Small intestine (tissue), 7 donors: ENCODE measurements around the gene LILRA1. TPM values are rescaled to one million over a fixed set of nuclear protein-coding genes. Genes with fewer than 3 reads are reported as not detected.
"Not testable (repeated sequence)": the region's sequence is repeated elsewhere in the genome, so short reads cannot be mapped to it uniquely, and the experiment has no call there.

Experiments used
- DNase-seq, 2 donors: peaks; one replicate each; pipeline versions ENCODE4 v3.0.0 to v3.0.0-alpha.2; 2013
- FAIRE-seq: peaks from 2 replicates; lab custom pipeline; 2012; peaks lifted over from hg19 to GRCh38; lab: Jason Lieb, UNC
- H3K27ac ChIP-seq, 3 donors: one replicate each; pipeline ENCODE4 v1.5.1; 2013; ENCODE audit warnings: low read length in 2 of 3, mild to moderate bottlenecking in 2 of 3, control low read depth in 1 of 3, inconsistent platforms in 1 of 3, low read depth in 1 of 3, moderate library complexity in 1 of 3
- H3K27me3 ChIP-seq, 3 donors: one replicate each; pipeline ENCODE4 v1.6.1; 2013; ENCODE audit warnings: low read length in 3 of 3, inconsistent platforms in 1 of 3; ENCODE audit not compliant: control insufficient read depth in 3 of 3, insufficient read depth in 3 of 3
- H3K36me3 ChIP-seq, 3 donors: one replicate each; pipeline ENCODE4 v1.6.1; 2013; ENCODE audit warnings: low read length in 3 of 3, inconsistent platforms in 1 of 3, low read depth in 1 of 3, mild to moderate bottlenecking in 1 of 3, moderate library complexity in 1 of 3; ENCODE audit not compliant: control insufficient read depth in 3 of 3, insufficient read depth in 2 of 3
- H3K4me1 ChIP-seq, 3 donors: one replicate each; pipeline ENCODE4 v1.6.1; 2013; ENCODE audit warnings: low read length in 2 of 3, inconsistent platforms in 1 of 3, low read depth in 1 of 3, mild to moderate bottlenecking in 1 of 3, moderate library complexity in 1 of 3; ENCODE audit not compliant: control insufficient read depth in 3 of 3, insufficient read depth in 2 of 3
- H3K4me3 ChIP-seq, 3 donors: one replicate each; pipeline ENCODE4 v1.5.1; 2013; ENCODE audit warnings: low read length in 3 of 3, control low read depth in 1 of 3, inconsistent platforms in 1 of 3, low read depth in 1 of 3, mild to moderate bottlenecking in 1 of 3, moderate library complexity in 1 of 3
- H3K9me3 ChIP-seq, 2 donors: one replicate each; pipeline ENCODE4 v1.6.1; 2013; ENCODE audit warnings: low read depth in 1 of 2, low read length in 1 of 2; ENCODE audit not compliant: control insufficient read depth in 2 of 2, insufficient read depth in 1 of 2
- WGBS, 3 donors: extraction: QIAGEN DNeasy Blood & Tissue Kit; methylation state at CpG; one replicate each; pipeline ENCODE4 v1.1.7; 2013; 5-methylcytosine and 5-hydroxymethylcytosine counted together
- polyA plus RNA-seq, 4 donors: library from polyadenylated mRNA; stranded (reverse) in 3 of 4; unstranded in 1 of 4; fragments of 200-250 nt in 3 of 4; fragments of 120-200 nt in 1 of 4; gene quantifications; one replicate each; pipeline versions ENCODE4 v1.2.1 to v1.2.3, GENCODE V29; 2013
- donor health status: healthy with polysubstance abuse.
- donor health status: control.
- donor health status: control.
- donor health status: Bipolar disorder and iron deficiency.
- donor health status: healthy.

LILRA1 gene
- polyA plus RNA-seq, 4 donors: 0.22 to 0.61 (median 0.42) TPM

- FAIRE-seq: no peak
- no peaks in the 10 kb centered on the region for H3K4me1 ChIP-seq
- H3K9me3 ChIP-seq: peaks cover 0 to 6% of the 10 kb centered on the region in 2 donors
- H3K27ac ChIP-seq: no peak overlapping the region
- H3K4me3 ChIP-seq: no peak overlapping the region
- H3K36me3 ChIP-seq: no peaks in the 10 kb centered on the region
- H3K27me3 ChIP-seq: peaks cover 0 to 4% (median 0%) of the 10 kb centered on the region in 3 donors
- no peak for DNase-seq
- 62 to 71% (median 67%) methylated on average over 7 of the region's 7 CpGs for WGBS, 3 donors
Observed at GRCh38 chr19:54587026-54587425, 6.4 kb upstream of the LILRA1 start.

- DNase-seq, H3K36me3 ChIP-seq, H3K9me3 ChIP-seq, H3K27ac ChIP-seq, H3K4me1 ChIP-seq, H3K4me3 ChIP-seq, FAIRE-seq, H3K27me3 ChIP-seq: not testable (repeated sequence)
- WGBS, 3 donors: 45 to 68% (median 63%) methylated on average over 8 to 9 of the region's 9 CpGs
Observed at GRCh38 chr19:54593931-54594626, 647 bp downstream of the LILRA1 start.

- 89 to 95% (median 90%) methylated on average over 5 of the region's 5 CpGs for WGBS, 3 donors
- Histone ChIP-seq H3K27me3 (peaks cover 0 to 4% (median 0%) of the 10 kb centered on the region in 3 donors), H3K4me1 (no peaks in the 10 kb centered on the region), H3K27ac (no peak overlapping the region), H3K36me3 (no peaks in the 10 kb centered on the region), H3K9me3 (peaks cover 0 to 8% of the 10 kb centered on the region in 2 donors), H3K4me3 (no peak overlapping the region)
- FAIRE-seq (no peak), DNase-seq (no peak)
Observed at GRCh38 chr19:54594737-54595136, 1.3 kb downstream of the LILRA1 start.

GRCh38 chr19:54595680-54596436 is 2.4 kb downstream of the LILRA1 start:
- H3K4me1 ChIP-seq, H3K27me3 ChIP-seq, H3K9me3 ChIP-seq, H3K36me3 ChIP-seq, FAIRE-seq, H3K4me3 ChIP-seq, DNase-seq, H3K27ac ChIP-seq: not testable (repeated sequence)
- 82 to 86% (median 83%) methylated on average over 24 to 26 of the region's 26 CpGs for WGBS, 3 donors

GRCh38 chr19:54600212-54600611 is 6.8 kb downstream of the LILRA1 start:
- WGBS, 3 donors: 59 to 68% (median 59%) methylated on average over 5 of the region's 5 CpGs
- H3K9me3 ChIP-seq: no peaks in the 10 kb centered on the region
- no peak overlapping the region for H3K4me3 ChIP-seq
- H3K27ac ChIP-seq: no peak overlapping the region
- FAIRE-seq (no peak), DNase-seq (no peak)
- peaks cover 0 to 4% (median 0%) of the 10 kb centered on the region in 3 donors for H3K27me3 ChIP-seq
- no peaks in the 10 kb centered on the region for H3K36me3 ChIP-seq
- no peaks in the 10 kb centered on the region for H3K4me1 ChIP-seq

GRCh38 chr19:54606230-54606629 is 12.8 kb downstream of the LILRA1 start:
- Histone ChIP-seq H3K4me1 (no peaks in the 10 kb centered on the region), H3K27ac (no peak overlapping the region), H3K9me3 (peaks cover 0 to 25% of the 10 kb centered on the region in 2 donors), H3K4me3 (no peak overlapping the region), H3K36me3 (no peaks in the 10 kb centered on the region), H3K27me3 (no peaks in the 10 kb centered on the region)
- no peak for FAIRE-seq
- 51 to 63% (median 52%) methylated on average over 4 of the region's 4 CpGs for WGBS, 3 donors
- no peak for DNase-seq

- H3K4me3 ChIP-seq: no peak overlapping the region
- H3K36me3 ChIP-seq: no peaks in the 10 kb centered on the region
- FAIRE-seq (no peak), DNase-seq (no peak)
- H3K4me1 ChIP-seq: no peaks in the 10 kb centered on the region
- 70 to 77% (median 71%) methylated on average over 16 of the region's 16 CpGs for WGBS, 3 donors
- H3K27ac ChIP-seq: no peak overlapping the region
- no peaks in the 10 kb centered on the region for H3K27me3 ChIP-seq
- H3K9me3 ChIP-seq: peaks cover 0 to 25% of the 10 kb centered on the region in 2 donors
Observed at GRCh38 chr19:54606891-54607784, 13.7 kb downstream of the LILRA1 start.

GRCh38 chr19:54607785-54608150 is 14.3 kb downstream of the LILRA1 start:
- Histone ChIP-seq H3K4me1 (no peaks in the 10 kb centered on the region), H3K4me3 (no peak overlapping the region), H3K9me3 (peaks cover 0 to 27% of the 10 kb centered on the region in 2 donors), H3K27ac (no peak overlapping the region), H3K36me3 (no peaks in the 10 kb centered on the region), H3K27me3 (no peaks in the 10 kb centered on the region)
- 64 to 68% (median 65%) methylated on average over 5 of the region's 5 CpGs for whole genome bisulfite sequencing, 3 donors
- no peak for FAIRE-seq
- no peak for DNase-seq
